Vagina (tissue), 2 donors: Measurements from ENCODE around the gene STXBP6.

Source experiments
- CTCF ChIP-seq, 3 experiments: fragments of 450-650 bp in 2 of 3; fragments of 200-600 bp in 1 of 3; sonication (generic) in 1 of 3; IDR thresholded peaks; one replicate each; pipeline ENCODE4 v1.5.1; 2017 to 2019; ENCODE audit warnings: antibody characterized with exemption in 3 of 3, mild to moderate bottlenecking in 2 of 3, moderate library complexity in 2 of 3
- POLR2A ChIP-seq, 2 donors: fragments of 450-650 bp; IDR thresholded peaks; one replicate each; pipeline ENCODE4 v1.6.1; 2017; ENCODE audit warnings: antibody characterized with exemption in 2 of 2, mild to moderate bottlenecking in 2 of 2, moderate library complexity in 2 of 2
- POLR2AphosphoS5 ChIP-seq, 2 donors: sonication (generic); formaldehyde crosslinking; IDR thresholded peaks; one replicate each; pipeline ENCODE4 v1.9.0; 2017; ENCODE audit warnings: antibody characterized with exemption in 2 of 2, mild to moderate bottlenecking in 2 of 2, low read depth in 1 of 2; ENCODE audit not compliant: insufficient read depth in 1 of 2

DNA sequence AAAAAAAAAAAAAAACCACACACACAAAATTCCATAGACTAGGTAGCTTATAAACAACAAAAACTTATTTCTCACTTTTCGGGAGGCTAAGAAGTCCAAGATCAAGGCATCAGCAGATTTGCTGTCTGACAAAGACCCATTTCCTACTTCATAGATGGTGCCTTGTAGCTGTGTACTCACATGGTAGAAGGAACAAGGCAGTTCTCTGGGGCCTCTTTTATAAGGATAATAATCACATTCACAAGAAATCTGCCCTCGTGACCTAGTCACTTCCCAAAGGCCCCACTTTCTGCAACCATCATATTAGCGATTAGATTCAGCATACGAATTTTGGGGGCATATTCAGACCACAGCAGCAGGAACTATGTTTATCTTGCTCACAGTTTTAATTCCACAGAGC lies 54.9 kb downstream of the STXBP6 start:
- TF ChIP-seq CTCF (IDR thresholded peaks at IDR 0.05): no peak
- no peak for TF ChIP-seq POLR2A (IDR thresholded peaks at IDR 0.05)
- no peak for TF ChIP-seq POLR2AphosphoS5 (IDR thresholded peaks at IDR 0.05; ENCODE audit: insufficient read depth in 1 of 2, low read depth in 1 of 2)
